GM23248 (cell line): ENCODE results near the gene CDK14. TPM values are rescaled to one million over a fixed set of nuclear protein-coding genes. Genes with fewer than 3 reads are reported as not detected.

Source experiments
- DNase-seq: peaks from one replicate; pipeline ENCODE4 v3.0.0-alpha.2; 2015
- H2AFZ ChIP-seq: fragments of 200-600 bp; sonication (generic); 2 replicates; pipeline ENCODE4 v1.6.1; 2016; ENCODE audit warnings: antibody characterized with exemption
- H3F3A ChIP-seq: fragments of 200-600 bp; sonication (generic); 2 replicates; pipeline ENCODE4 v1.6.1; 2016; ENCODE audit warnings: mild to moderate bottlenecking, antibody characterized with exemption, mixed run types; ENCODE audit not compliant: insufficient read depth
- H3K27ac ChIP-seq: fragments of 200-600 bp; sonication (generic); 2 replicates; pipeline ENCODE4 v1.5.1; 2016; ENCODE audit warnings: mild to moderate bottlenecking
- H3K27me3 ChIP-seq: fragments of 200-600 bp; sonication (generic); replicated peaks from 2 replicates; pipeline ENCODE4 v1.6.1; 2016; ENCODE audit warnings: mild to moderate bottlenecking; ENCODE audit not compliant: insufficient read depth
- H3K36me3 ChIP-seq: fragments of 200-600 bp; sonication (generic); 2 replicates; pipeline ENCODE4 v1.6.1; 2016; ENCODE audit warnings: low read depth, mild to moderate bottlenecking
- H3K4me1 ChIP-seq: fragments of 200-600 bp; sonication (generic); 2 replicates; pipeline ENCODE4 v1.6.1; 2016; ENCODE audit warnings: mild to moderate bottlenecking; ENCODE audit not compliant: insufficient read depth
- H3K4me2 ChIP-seq: fragments of 200-600 bp; sonication (generic); one replicate; pipeline ENCODE4 v1.6.1; 2016; ENCODE audit warnings: mild to moderate bottlenecking; ENCODE audit not compliant: unreplicated experiment
- H3K4me3 ChIP-seq: fragments of 200-600 bp; sonication (generic); 2 replicates; pipeline ENCODE4 v1.5.1; 2016; ENCODE audit warnings: mild to moderate bottlenecking
- H3K79me2 ChIP-seq: fragments of 200-600 bp; sonication (generic); 2 replicates; pipeline ENCODE4 v1.6.1; 2016; ENCODE audit warnings: mild to moderate bottlenecking; ENCODE audit not compliant: insufficient read depth
- H3K9ac ChIP-seq: fragments of 200-600 bp; sonication (generic); 2 replicates; pipeline ENCODE4 v1.6.1; 2016; ENCODE audit warnings: mild to moderate bottlenecking
- H3K9me2 ChIP-seq: fragments of 200-600 bp; sonication (generic); 2 replicates; pipeline ENCODE4 v1.6.1; 2016; ENCODE audit warnings: mixed run types, mild to moderate bottlenecking, moderate library complexity; ENCODE audit not compliant: insufficient read depth
- H3K9me3 ChIP-seq: fragments of 200-600 bp; sonication (generic); one replicate; pipeline ENCODE4 v1.6.1; 2017; ENCODE audit warnings: low read depth
- H4K20me1 ChIP-seq: fragments of 200-600 bp; sonication (generic); 2 replicates; pipeline ENCODE4 v1.6.0; 2016; ENCODE audit not compliant: insufficient read depth
- EZH2 ChIP-seq: fragments of 200-600 bp; sonication (generic); IDR thresholded peaks from 2 replicates; pipeline ENCODE4 v1.6.1; 2018; ENCODE audit warnings: antibody characterized with exemption, mild to moderate bottlenecking; ENCODE audit not compliant: insufficient read depth, poor library complexity, severe bottlenecking
- EZH2phosphoT487 ChIP-seq: fragments of 200-600 bp; sonication (generic); IDR thresholded peaks from 2 replicates; pipeline ENCODE4 v1.6.1; 2018; ENCODE audit warnings: antibody characterized with exemption, moderate library complexity, mild to moderate bottlenecking, low read depth; ENCODE audit not compliant: insufficient read depth
- WGBS, 2 experiments: methylation state at CpG; one replicate each; pipeline ENCODE4 v1.1.6; 2015 to 2017; ENCODE audit warnings: low lambda C conversion rate in 2 of 2, low coverage in 1 of 2; ENCODE audit errors: missing lambda C conversion rate in 2 of 2; 5-methylcytosine and 5-hydroxymethylcytosine counted together
- in situ Hi-C: fragments of 300-500 bp; cut with MboI; formaldehyde crosslinking; loops from 2 replicates; pipeline ENCODE4 v1.15.0; 2020
- polyA plus RNA-seq: library from polyadenylated mRNA; unstranded; fragments of >200 nt; fragmentation: Nextera tagmentation; extraction: Ambion mirVana; gene quantifications from 2 replicates; pipeline ENCODE4 v1.2.1, GENCODE V29; 2016
- total RNA-seq: library from RNA; depleted of rRNA; stranded (reverse); fragments of >200 nt; shearing (Covaris generic); gene quantifications from 2 replicates; pipeline ENCODE4 v1.2.3, GENCODE V29; 2014

CDK14 gene
- total and polyA plus RNA-seq, 2 experiments from 2014 or later = 19.9 to 21.2 TPM

GRCh38 chr7:90603346-90603745 is 7.2 kb downstream of the CDK14 start:
- no peaks in the 10 kb centered on the region for H3K36me3 ChIP-seq
- 96 to 100% methylated on average over 1 of the region's 1 CpG for WGBS, 2 experiments

GRCh38 chr7:90604383-90604782 is 8.3 kb downstream of the CDK14 start:
- Histone ChIP-seq H3K9me3 (no peaks in the 10 kb centered on the region), H3K79me2 (peaks cover 100% of the 10 kb centered on the region), H3F3A (peaks cover 16% of the 10 kb centered on the region), H3K9me2 (no peaks in the 10 kb centered on the region), H2AFZ (no peak overlapping the region), H3K9ac (no peak overlapping the region), H3K4me2 (no peak overlapping the region), H4K20me1 (0 out of 2 replicates have a peak, but pooled peaks cover 4% of the 10 kb centered on the region), H3K4me3 (no peak overlapping the region), H3K36me3 (no peaks in the 10 kb centered on the region), H3K27me3 (no peaks in the 10 kb centered on the region), H3K27ac (no peak overlapping the region), H3K4me1 (peaks cover 33% of the 10 kb centered on the region)
- TF ChIP-seq EZH2 = no peak
- TF ChIP-seq EZH2phosphoT487 = no peak
- DNase-seq = no peak
- WGBS, 2 experiments = 87 to 89% methylated on average over 5 of the region's 5 CpGs
- in situ Hi-C loops = no loop called here

More at GRCh38 chr7:90603346-90603745, 7.2 kb downstream of the CDK14 start:
- in situ Hi-C loops = no loop called here
- no peak for DNase-seq
- H4K20me1 ChIP-seq = 0 out of 2 replicates have a peak, but pooled peaks cover 4% of the 10 kb centered on the region
- H3K4me1 ChIP-seq = peaks cover 37% of the 10 kb centered on the region
- no peak overlapping the region for H3K4me3 ChIP-seq
- TF ChIP-seq EZH2 = no peak
- TF ChIP-seq EZH2phosphoT487 = no peak
- H3K9ac ChIP-seq = no peak overlapping the region
- H3K79me2 ChIP-seq = peaks cover 99% of the 10 kb centered on the region
- no peaks in the 10 kb centered on the region for H3K9me2 ChIP-seq
- H3K27ac ChIP-seq = no peak overlapping the region
- H3K9me3 ChIP-seq = no peaks in the 10 kb centered on the region
- H3F3A ChIP-seq = peaks cover 17% of the 10 kb centered on the region
- no peak overlapping the region for H2AFZ ChIP-seq
- H3K27me3 ChIP-seq = no peaks in the 10 kb centered on the region
- H3K4me2 ChIP-seq = no peak overlapping the region

- Histone ChIP-seq H4K20me1 (0 out of 2 replicates have a peak, but pooled peaks cover 4% of the 10 kb centered on the region), H3K9me2 (no peaks in the 10 kb centered on the region), H3K4me1 (peaks cover 26% of the 10 kb centered on the region), H3K9me3 (no peaks in the 10 kb centered on the region), H3K27ac (no peak overlapping the region), H3K27me3 (no peaks in the 10 kb centered on the region), H3K9ac (no peak overlapping the region), H3K4me2 (no peak overlapping the region), H3K79me2 (peaks cover 100% of the 10 kb centered on the region), H2AFZ (no peak overlapping the region), H3F3A (peaks cover 13% of the 10 kb centered on the region), H3K36me3 (no peaks in the 10 kb centered on the region), H3K4me3 (no peak overlapping the region)
- WGBS, 2 experiments = 94 to 100% methylated on average over 2 of the region's 2 CpGs
- no peak for TF ChIP-seq EZH2phosphoT487
- TF ChIP-seq EZH2 = no peak
- in situ Hi-C loops = no loop called here
- DNase-seq = no peak
These were observed 8.9 kb downstream of the CDK14 start for GRCh38 chr7:90605055-90605454.

- no peaks in the 10 kb centered on the region for H3K9me2 ChIP-seq
- WGBS, 2 experiments = 93 to 100% methylated on average over 1 of the region's 1 CpG
- no peaks in the 10 kb centered on the region for H3K27me3 ChIP-seq
- in situ Hi-C loops = no loop called here
- DNase-seq = peak; percentile 48
- 0 out of 2 replicates have a peak, but pooled peaks cover 4% of the 10 kb centered on the region for H4K20me1 ChIP-seq
- no peak for TF ChIP-seq EZH2phosphoT487
- no peak overlapping the region for H3K9ac ChIP-seq
- H3K27ac ChIP-seq = no peak overlapping the region
- H3K9me3 ChIP-seq = no peaks in the 10 kb centered on the region
- H3F3A ChIP-seq = peaks cover 8% of the 10 kb centered on the region; the same call in 1 of the 2 replicates
- H2AFZ ChIP-seq = no peak overlapping the region
- peaks cover 15% of the 10 kb centered on the region; the same call in 1 of the 2 replicates for H3K4me1 ChIP-seq
- H3K4me2 ChIP-seq = no peak overlapping the region
- H3K79me2 ChIP-seq = peaks cover 100% of the 10 kb centered on the region
- no peak overlapping the region for H3K4me3 ChIP-seq
- H3K36me3 ChIP-seq = no peaks in the 10 kb centered on the region
These were observed 11.1 kb downstream of the CDK14 start for GRCh38 chr7:90607196-90607595.

- H3K4me2 ChIP-seq = no peak overlapping the region
- no peaks in the 10 kb centered on the region for H3K27me3 ChIP-seq
- no peak overlapping the region for H2AFZ ChIP-seq
- peaks cover 26% of the 10 kb centered on the region for H3K4me1 ChIP-seq
- TF ChIP-seq EZH2phosphoT487 (no peak), EZH2 (no peak)
- peaks cover 100% of the 10 kb centered on the region for H3K79me2 ChIP-seq
- in situ Hi-C loops = no loop called here
- peaks cover 17% of the 10 kb centered on the region for H3F3A ChIP-seq
- DNase-seq = no peak
- no peaks in the 10 kb centered on the region for H3K36me3 ChIP-seq
- H3K9ac ChIP-seq = no peak overlapping the region
- H3K4me3 ChIP-seq = no peak overlapping the region
- H4K20me1 ChIP-seq = 0 out of 2 replicates have a peak, but pooled peaks cover 4% of the 10 kb centered on the region
- H3K27ac ChIP-seq = no peak overlapping the region
- no peaks in the 10 kb centered on the region for H3K9me3 ChIP-seq
- WGBS, 2 experiments = 84 to 86% methylated on average over 4 of the region's 4 CpGs
- H3K9me2 ChIP-seq = no peaks in the 10 kb centered on the region
These were observed 14.0 kb downstream of the CDK14 start for GRCh38 chr7:90610105-90610504.
